Measurements from ENCODE around the gene ACVR1C.
A peak's percentile ranks its signal among the peaks of the same experiment; 100 is the strongest.

Gene ACVR1C

GRCh38 chr2:157628477-157629415 lies at the start of gene ACVR1C:
Gene ACVR1C, minus strand, starts transcription at chr2:157628864. Its CDS starts 220 bp downstream, at chr2:157628644.
- peak in 2 of 3 experiments; percentile 15 to 54 for DNase-seq (ENCODE audit: low read depth in 3 of 3)

GRCh38 chr2:157677941-157678340 lies 49.3 kb upstream of the ACVR1C start:
- no peak for DNase-seq (ENCODE audit: low read depth in 3 of 3)

- DNase-seq (ENCODE audit: low read depth in 3 of 3) = no peak
Observed at GRCh38 chr2:157672129-157672528, 43.5 kb upstream of the ACVR1C start.

GRCh38 chr2:157662401-157662800 lies 33.7 kb upstream of the ACVR1C start:
- DNase-seq (ENCODE audit: low read depth in 3 of 3) = no peak

- no peak for DNase-seq (ENCODE audit: low read depth in 3 of 3)
Observed at GRCh38 chr2:157661776-157662175, 33.1 kb upstream of the ACVR1C start.

GRCh38 chr2:157657858-157658257 lies 29.2 kb upstream of the ACVR1C start:
- no peak for DNase-seq (ENCODE audit: low read depth in 3 of 3)

GRCh38 chr2:157657101-157657500 lies 28.4 kb upstream of the ACVR1C start:
- DNase-seq (ENCODE audit: low read depth in 3 of 3) = no peak

GRCh38 chr2:157644776-157645175 lies 16.1 kb upstream of the ACVR1C start:
- DNase-seq (ENCODE audit: low read depth in 3 of 3) = no peak

- no peak for DNase-seq (ENCODE audit: low read depth in 3 of 3)
Observed at GRCh38 chr2:157631861-157632260, 3.2 kb upstream of the ACVR1C start.

GRCh38 chr2:157627594-157628476 lies 829 bp downstream of the ACVR1C start:
- peak in 2 of 3 experiments; percentile 20 to 53 for DNase-seq (ENCODE audit: low read depth in 3 of 3)

- no peak for DNase-seq (ENCODE audit: low read depth in 3 of 3)
Observed at GRCh38 chr2:157625296-157625695, 3.4 kb downstream of the ACVR1C start.

- no peak for DNase-seq (ENCODE audit: low read depth in 3 of 3)
Observed at GRCh38 chr2:157620956-157621355, 7.7 kb downstream of the ACVR1C start.

GRCh38 chr2:157611726-157612125 lies 16.9 kb downstream of the ACVR1C start:
- DNase-seq (ENCODE audit: low read depth in 3 of 3) = no peak

- DNase-seq (ENCODE audit: low read depth in 3 of 3) = no peak
Observed at GRCh38 chr2:157611110-157611509, 17.6 kb downstream of the ACVR1C start.

- no peak for DNase-seq (ENCODE audit: low read depth in 3 of 3)
Observed at GRCh38 chr2:157606534-157606933, 22.1 kb downstream of the ACVR1C start.

GRCh38 chr2:157603198-157603597 lies 25.5 kb downstream of the ACVR1C start:
- no peak for DNase-seq (ENCODE audit: low read depth in 3 of 3)

- no peak for DNase-seq (ENCODE audit: low read depth in 3 of 3)
Observed at GRCh38 chr2:157601807-157602206, 26.9 kb downstream of the ACVR1C start.

GRCh38 chr2:157596992-157597681 lies 31.5 kb downstream of the ACVR1C start:
- peak; percentile 25 to 56 (median 34) for DNase-seq (ENCODE audit: low read depth in 3 of 3)

- DNase-seq (ENCODE audit: low read depth in 3 of 3) = no peak
Observed at GRCh38 chr2:157593411-157593810, 35.3 kb downstream of the ACVR1C start.

GRCh38 chr2:157592948-157593347 lies 35.7 kb downstream of the ACVR1C start:
- no peak for DNase-seq (ENCODE audit: low read depth in 3 of 3)

GRCh38 chr2:157592374-157592773 lies 36.3 kb downstream of the ACVR1C start:
- no peak for DNase-seq (ENCODE audit: low read depth in 3 of 3)

- no peak for DNase-seq (ENCODE audit: low read depth in 3 of 3)
Observed at GRCh38 chr2:157587576-157587975, 41.1 kb downstream of the ACVR1C start.

Measured in stimulated activated CD4-positive, alpha-beta T cell treated with anti-CD3 and anti-CD28 coated beads, TNF-alpha, amount 100 ng/mL, for 24 hours (primary cell).